A549 treated with AZD2906 at 1 μM for 4 hours (cell line): ENCODE measurements around the gene STAT1. TPM values are rescaled to one million over a fixed set of nuclear protein-coding genes. Genes with fewer than 3 reads are reported as not detected.

ENCODE experiments used
- total RNA-seq: library from RNA; stranded (reverse); fragments of 200-300 nt; extraction: Qiagen RNA extraction; gene quantifications from 5 replicates; pipeline ENCODE4 v1.2.3, GENCODE V29; 2022

STAT1 gene
- total RNA-seq, result 48.6 to 60.2 TPM (median 52.7 TPM) in 5 replicates

DNA sequence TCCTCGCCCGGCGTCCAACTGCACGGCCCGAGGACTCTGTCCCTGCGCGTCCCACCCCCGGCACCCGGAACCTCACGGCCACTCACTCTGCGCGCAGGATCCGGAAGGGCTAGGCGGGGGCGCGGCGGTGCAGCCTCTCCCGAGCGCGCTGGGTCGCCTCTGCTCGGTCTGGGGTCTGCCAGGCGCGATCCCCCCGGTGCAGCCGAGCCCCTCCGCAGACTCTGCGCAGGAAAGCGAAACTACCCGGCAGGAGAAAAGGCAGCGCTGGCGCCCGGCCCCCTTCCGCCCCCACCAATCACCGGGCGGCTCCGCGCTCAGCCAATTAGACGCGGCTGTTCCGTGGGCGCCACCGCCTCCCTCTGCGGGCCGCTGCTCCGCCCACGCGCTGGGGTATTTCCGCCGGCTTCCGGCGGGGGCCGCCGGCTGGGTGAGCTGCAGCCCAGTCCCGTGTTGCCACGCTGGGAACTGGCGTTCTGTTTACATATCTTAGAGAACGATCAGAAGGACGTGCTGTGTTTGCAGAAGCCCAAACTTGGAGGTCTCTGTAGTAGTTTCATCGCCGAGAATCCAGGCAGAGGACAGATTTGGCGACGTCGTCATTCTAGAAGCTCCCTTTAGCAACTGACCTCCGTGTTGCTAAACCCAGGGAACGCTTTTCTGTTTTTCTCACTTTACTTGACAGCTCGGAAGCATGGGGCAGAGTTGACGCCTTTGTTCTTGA, at the start of gene STAT1:
STAT1 (minus strand) TSS at position 240 of the 721 bp plus-strand sequence. CDS start 4,168 bp downstream, outside the sequence.

Other genes with a start within 250 kb of the STAT1 start
- 75.3 to 132 TPM (median 85.4 TPM) in 5 replicates for gene GLS, start 133.3 kb downstream of the STAT1 start, total RNA-seq
- gene STAT4, start 136.8 kb upstream of the STAT1 start, total RNA-seq, result 3.5 to 5.2 TPM (median 4.5 TPM) in 5 replicates
- gene MYO1B, start 231.2 kb upstream of the STAT1 start, total RNA-seq, result 42.4 to 64.3 TPM (median 44.8 TPM) in 5 replicates